Measurements from ENCODE around the gene LOXL1.

DNA sequence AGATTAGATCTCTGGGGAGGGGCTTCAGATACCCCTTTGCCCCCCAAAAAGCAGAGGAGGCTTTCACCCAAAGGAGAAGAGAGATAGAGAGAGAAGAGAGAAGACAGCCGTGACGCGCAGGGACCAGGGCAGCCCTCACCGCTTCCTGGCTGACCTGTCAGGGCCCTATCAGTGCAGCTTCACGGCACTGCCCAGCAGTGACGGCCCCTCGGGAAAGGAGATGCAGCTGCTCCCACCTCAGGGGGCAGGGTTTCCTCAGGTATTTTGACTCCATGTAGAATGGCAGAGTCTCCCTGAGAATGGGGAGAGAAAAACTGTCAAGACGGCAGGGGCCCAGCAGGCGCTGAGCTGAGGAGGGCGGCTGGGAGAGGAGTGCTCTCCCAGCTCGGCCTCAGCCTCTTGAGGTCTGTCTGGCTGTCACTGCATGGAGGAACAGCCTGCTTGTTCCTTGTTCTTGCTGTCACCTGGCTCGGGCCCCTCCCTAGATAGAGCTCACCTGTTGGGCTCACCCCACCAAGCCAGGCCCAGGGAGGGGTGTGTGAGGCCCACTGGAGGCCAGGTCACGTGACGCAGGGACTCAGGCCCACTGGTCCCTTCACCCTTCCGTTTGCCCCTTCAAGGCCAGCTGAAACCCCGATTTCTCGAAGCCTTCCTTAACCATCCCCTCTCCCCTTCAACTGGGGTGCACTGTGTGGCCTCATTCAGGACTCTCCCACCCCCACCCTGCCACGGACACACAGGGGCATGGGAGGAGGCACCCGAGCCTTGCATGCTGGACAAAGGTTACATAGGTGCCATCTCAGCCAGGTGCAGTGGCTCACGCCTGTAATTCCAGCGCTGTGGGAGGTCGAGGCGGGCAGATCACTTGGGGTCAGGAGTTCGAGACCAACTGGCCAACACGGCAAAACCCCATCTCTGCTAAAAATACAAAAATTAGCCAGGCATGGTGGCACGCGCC, 28.2 kb downstream of the LOXL1 start:
- TF ChIP-seq, protein P1, sequence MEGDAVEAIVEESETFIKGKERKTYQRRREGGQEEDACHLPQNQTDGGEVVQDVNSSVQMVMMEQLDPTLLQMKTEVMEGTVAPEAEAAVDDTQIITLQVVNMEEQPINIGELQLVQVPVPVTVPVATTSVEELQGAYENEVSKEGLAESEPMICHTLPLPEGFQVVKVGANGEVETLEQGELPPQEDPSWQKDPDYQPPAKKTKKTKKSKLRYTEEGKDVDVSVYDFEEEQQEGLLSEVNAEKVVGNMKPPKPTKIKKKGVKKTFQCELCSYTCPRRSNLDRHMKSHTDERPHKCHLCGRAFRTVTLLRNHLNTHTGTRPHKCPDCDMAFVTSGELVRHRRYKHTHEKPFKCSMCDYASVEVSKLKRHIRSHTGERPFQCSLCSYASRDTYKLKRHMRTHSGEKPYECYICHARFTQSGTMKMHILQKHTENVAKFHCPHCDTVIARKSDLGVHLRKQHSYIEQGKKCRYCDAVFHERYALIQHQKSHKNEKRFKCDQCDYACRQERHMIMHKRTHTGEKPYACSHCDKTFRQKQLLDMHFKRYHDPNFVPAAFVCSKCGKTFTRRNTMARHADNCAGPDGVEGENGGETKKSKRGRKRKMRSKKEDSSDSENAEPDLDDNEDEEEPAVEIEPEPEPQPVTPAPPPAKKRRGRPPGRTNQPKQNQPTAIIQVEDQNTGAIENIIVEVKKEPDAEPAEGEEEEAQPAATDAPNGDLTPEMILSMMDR (optimal IDR thresholded peaks at IDR 0.05 in 1 of 3, IDR thresholded peaks at IDR 0.05 in 1 of 3, conservative IDR thresholded peaks at IDR 0.05 in 1 of 3; ENCODE audit: extremely low read depth in 1 of 3, insufficient read depth in 2 of 3, low read length in 3 of 3) = no peak
- no peak for TF ChIP-seq EZH2 (IDR thresholded peaks at IDR 0.05; ENCODE audit: low read length)

Measured in keratinocyte (primary cell).